Measurements from ENCODE around the gene RFC1.

RFC1 gene

DNA sequence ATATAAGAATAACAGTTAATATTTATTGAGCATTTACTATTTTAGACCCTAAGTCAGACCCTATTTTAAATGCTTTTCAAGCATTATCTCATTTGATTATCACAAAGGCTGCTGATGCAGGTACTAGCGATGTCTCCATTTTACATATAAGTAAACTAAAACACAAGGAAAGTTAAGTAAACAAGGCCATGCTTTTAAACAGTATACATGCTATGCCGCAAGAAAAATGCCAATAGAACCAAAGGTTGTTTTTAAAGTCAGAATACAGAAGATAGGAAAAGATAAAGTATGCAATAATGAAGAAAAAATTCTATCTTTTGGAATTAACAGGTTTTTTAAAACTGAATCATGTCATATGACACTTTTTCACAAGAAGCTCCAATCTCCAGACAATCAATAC is 26.2 kb downstream of the RFC1 start:
- FAIRE-seq (no peak), DNase-seq (ENCODE audit: insufficient read length, low spot score) (no peak)
- TF ChIP-seq POLR2A (IDR thresholded peaks at IDR 0.05; ENCODE audit: low read depth, low read length) = no peak

DNA sequence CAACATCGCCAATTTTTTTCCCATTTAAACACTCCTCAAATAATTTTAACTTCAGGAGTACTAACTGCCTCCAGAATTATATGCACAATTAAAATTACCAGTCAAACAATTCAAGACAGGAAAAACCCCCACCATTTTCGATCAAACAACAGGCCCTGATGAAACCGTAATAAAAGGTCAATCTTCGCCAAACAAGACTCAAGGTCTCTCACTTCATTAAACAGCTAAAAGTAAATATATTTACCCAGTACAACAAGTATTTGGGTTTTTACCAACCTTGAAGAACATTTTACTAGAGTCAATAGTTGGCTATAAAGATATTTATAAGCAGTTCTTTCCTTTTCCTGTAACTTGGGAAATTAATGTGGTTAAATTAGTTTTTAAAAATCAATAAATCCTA is 28.3 kb downstream of the RFC1 start:
- DNase-seq (ENCODE audit: insufficient read length, low spot score) (no peak), FAIRE-seq (no peak)
- no peak for TF ChIP-seq POLR2A (IDR thresholded peaks at IDR 0.05; ENCODE audit: low read depth, low read length)

DNA sequence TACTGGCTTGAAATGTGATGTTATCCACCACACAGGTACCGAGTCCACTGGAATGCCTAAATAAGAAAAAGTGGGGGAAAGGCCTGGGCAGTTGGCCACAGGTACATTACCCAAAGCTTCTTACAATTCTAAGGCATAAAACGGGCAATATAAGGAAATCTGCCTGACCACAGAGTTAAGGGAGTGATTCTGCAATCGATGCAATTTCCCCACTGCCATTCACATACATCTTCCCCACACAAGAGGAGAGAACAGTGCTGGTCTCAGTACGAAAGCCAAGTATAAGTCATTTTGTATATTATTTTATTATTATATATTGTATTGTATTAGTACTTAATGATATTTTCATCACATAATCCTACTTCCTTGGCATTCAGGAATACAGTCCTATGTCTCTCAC is 30.6 kb downstream of the RFC1 start:
- no peak for DNase-seq (ENCODE audit: insufficient read length, low spot score)
- TF ChIP-seq POLR2A (IDR thresholded peaks at IDR 0.05; ENCODE audit: low read depth, low read length) = no peak
- FAIRE-seq = no peak

DNA sequence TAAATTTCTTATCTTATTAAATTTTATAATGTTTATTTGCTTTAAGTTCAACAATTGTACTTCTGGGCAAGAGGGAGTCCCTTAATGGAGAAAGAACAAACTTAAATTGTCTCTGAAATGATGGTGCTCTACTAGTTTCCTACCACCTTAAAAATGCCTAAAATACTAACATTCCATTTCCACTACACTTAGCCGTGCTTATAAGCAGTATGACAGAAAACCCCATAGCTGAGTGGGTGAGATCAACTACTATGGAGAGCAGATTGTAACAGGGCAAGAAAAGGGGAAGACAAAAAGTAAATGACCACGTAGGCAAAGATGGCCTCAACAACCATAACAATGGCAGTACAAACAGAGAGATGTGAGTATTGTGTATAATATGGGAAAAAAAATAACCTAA is 35.0 kb downstream of the RFC1 start:
- FAIRE-seq (no peak), DNase-seq (ENCODE audit: insufficient read length, low spot score) (no peak)
- no peak for TF ChIP-seq POLR2A (IDR thresholded peaks at IDR 0.05; ENCODE audit: low read depth, low read length)

DNA sequence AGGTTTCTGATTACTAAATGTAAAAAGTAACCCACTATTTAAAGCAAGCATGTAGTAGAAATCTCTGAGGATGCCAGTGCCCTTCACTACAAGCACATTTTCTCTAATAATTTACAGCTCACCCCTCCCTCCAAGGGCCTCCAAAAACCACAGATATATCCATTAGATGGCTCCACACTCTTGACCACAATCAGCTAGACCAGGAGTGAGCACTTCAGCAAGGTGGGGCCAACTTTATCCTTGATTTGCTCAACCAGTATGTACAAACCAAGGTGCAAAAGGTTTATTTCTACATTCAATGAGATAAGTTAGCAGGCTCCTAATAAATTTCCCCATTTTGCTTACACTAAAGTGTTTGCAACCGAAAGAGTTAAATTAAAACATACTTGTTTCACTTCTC is 35.8 kb downstream of the RFC1 start:
- TF ChIP-seq POLR2A (IDR thresholded peaks at IDR 0.05; ENCODE audit: low read depth, low read length) = no peak
- DNase-seq (ENCODE audit: insufficient read length, low spot score) (no peak), FAIRE-seq (no peak)

DNA sequence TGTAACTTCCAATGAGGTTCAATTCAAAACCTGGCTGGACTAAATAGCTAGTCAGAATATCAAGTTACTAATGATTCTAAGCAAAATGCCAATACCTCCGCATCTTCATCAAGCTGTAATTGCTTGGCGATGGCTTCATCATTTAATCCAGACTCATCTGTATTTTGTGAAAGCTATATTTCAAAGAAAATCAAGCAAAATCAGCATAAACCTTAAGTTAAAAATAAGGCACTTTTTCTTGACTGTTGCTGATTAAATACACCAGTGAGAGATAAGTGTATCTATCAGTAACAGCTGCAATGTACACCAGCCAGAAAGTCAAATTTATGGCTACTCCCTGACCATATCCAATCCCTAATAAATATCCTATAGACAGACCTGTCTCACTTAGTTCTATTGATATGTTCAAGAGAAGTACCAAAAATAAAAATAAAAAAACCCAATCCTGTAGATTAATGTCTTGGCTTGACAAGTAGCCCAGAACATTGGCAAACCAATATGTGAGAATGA is 39.6 kb downstream of the RFC1 start:
- no peak for DNase-seq (ENCODE audit: insufficient read length, low spot score)
- no peak for FAIRE-seq
- TF ChIP-seq POLR2A (IDR thresholded peaks at IDR 0.05; ENCODE audit: low read depth, low read length) = no peak

DNA sequence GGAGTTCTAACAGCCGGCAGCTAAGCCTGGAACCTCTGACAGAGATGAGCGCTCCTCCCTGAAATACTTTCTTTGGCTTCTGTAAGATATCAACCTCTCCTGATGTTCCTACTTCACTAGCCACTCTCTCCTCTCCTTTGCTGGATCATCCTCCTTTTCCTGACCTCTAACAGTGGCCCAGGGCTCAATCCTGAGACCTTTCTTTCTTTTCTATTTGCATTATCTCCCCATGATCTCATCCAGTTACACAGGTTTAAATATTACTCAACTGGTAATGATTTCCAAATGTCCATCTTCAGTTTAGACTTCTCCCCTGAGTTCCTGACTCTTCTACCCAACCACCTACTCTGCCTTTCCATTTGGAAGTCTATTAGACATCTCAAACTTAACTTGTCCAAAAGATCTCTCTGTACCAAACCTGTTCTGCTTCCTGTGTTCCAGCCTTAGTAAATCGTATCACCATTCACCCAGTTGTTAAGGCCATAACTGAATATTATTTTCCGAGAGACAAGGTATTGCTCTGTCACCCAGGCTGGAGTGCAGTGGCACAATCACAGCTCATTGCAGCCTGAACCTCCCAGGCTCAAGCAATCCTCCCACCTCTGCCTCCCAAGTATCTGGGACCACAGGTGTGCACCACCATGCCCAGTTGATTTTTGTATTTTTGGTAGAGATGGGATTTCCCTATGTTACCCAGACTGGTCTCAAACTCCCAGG is 41.1 kb downstream of the RFC1 start:
- DNase-seq (ENCODE audit: insufficient read length, low spot score) (no peak), FAIRE-seq (no peak)
- TF ChIP-seq POLR2A (IDR thresholded peaks at IDR 0.05; ENCODE audit: low read depth, low read length) = no peak

DNA sequence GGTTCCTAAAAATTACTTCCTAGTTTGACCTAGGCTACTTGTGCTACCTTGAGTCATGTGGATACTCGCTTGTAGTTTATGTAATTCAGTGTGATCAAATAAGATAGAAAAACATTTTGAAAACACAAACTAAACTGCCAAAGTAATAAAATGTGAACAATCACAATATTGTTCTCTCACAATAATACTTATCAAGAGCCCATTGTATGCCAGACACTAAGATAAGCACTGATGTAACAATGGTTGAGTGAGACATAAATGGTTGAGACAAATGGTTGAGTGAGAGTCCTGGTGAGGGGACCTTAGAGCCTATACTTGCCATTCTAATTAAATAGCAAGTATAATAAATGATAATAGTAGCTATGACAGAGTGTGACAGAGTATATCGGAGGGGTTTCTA is 41.7 kb downstream of the RFC1 start:
- TF ChIP-seq POLR2A (IDR thresholded peaks at IDR 0.05; ENCODE audit: low read depth, low read length) = no peak
- FAIRE-seq (no peak), DNase-seq (ENCODE audit: insufficient read length, low spot score) (no peak)

DNA sequence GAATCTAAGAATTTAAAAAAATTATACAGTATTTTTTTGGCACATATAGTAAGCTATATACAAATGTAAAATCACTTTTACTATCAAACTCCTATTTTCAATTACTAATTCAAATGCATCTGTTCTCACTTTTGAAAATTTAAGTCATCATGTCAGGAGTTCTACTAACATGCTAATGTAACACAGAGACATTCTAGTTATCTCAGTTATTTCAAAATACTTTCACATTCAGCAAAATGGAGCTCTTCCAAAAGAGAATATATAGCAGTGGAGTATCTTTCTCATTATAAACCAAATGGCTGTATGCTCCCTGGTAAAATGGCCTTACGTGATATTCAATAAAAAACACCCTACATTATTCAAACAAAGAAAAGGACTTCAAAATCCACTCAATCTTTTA is 42.3 kb downstream of the RFC1 start:
- no peak for TF ChIP-seq POLR2A (IDR thresholded peaks at IDR 0.05; ENCODE audit: low read depth, low read length)
- no peak for FAIRE-seq
- DNase-seq (ENCODE audit: insufficient read length, low spot score) = no peak

DNA sequence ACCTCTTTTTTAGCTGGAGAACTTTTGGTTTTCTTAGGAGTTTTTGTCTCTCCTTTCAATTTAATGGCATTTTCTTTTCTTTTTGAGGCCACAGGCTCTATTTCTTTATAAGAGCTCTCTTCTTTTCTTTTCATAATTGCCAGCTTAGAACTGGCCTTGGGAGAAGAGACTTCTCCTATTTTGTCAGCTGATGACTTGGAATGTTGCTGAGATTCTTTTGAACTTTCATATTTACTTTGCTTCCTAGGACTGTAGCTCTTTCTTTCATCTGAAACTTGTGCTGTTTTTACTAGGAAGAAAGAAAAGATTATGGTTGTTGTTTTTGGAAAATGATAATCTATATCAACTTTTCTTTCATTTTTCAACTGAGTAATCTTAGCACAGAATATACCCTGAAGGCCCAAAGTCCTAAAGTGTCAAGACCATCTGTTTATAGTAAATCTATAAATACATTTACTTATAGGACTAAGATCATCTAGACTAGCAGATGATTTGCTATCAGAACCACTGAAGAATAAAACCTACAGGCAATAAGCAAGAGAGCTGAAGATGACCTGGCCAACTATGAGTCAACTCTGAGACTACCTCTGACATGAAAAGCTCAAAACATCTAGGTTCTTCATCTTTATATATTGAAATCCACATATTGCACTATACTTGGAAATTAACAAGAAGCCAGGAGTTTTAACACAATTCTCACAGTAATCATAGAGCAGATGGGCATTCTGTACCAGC is 45.6 kb downstream of the RFC1 start:
- no peak for FAIRE-seq
- TF ChIP-seq POLR2A (IDR thresholded peaks at IDR 0.05; ENCODE audit: low read depth, low read length) = no peak
- no peak for DNase-seq (ENCODE audit: insufficient read length, low spot score)

DNA sequence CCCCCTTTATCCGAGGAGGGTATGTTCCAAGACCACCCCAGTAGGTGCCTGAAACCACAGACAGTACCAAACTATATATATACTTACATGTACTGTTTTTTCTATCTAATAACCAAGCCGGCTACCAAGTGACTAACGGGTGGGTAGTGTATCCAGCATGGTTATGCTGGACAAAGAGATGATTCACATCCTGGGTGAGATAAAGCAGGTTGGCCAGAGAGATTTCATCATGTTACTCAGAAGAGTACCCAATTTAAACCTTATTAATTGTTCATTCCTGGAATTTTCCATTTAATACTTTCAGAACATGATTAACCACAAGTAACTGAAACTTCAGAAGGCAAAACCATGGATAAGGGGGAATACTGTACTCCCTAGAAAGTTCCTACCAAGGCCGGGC is 46.5 kb downstream of the RFC1 start:
- peak; percentile 35 for DNase-seq (ENCODE audit: insufficient read length, low spot score)
- TF ChIP-seq POLR2A (IDR thresholded peaks at IDR 0.05; ENCODE audit: low read depth, low read length) = no peak
- peak; percentile 88 for FAIRE-seq

DNA sequence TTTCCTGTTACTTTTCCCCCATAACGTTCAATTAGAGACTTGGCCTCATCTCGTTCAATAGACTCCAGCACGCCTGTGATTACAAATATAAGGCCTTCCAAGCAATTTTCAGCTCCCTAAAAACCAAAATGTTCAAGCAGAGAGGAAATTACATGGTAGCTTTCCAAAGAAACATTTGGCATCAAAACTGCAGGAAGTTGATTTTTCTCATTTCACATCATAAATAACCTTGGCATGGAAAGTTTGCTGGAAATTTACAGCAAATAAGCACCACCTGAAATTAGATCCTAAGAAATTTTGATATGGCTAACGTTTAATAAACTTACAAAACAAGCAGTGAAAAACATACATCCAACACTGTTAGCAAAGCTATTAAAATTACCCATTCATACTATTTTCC is 53.3 kb downstream of the RFC1 start:
- no peak for TF ChIP-seq POLR2A (IDR thresholded peaks at IDR 0.05; ENCODE audit: low read depth, low read length)
- FAIRE-seq = no peak
- DNase-seq (ENCODE audit: insufficient read length, low spot score) = no peak

DNA sequence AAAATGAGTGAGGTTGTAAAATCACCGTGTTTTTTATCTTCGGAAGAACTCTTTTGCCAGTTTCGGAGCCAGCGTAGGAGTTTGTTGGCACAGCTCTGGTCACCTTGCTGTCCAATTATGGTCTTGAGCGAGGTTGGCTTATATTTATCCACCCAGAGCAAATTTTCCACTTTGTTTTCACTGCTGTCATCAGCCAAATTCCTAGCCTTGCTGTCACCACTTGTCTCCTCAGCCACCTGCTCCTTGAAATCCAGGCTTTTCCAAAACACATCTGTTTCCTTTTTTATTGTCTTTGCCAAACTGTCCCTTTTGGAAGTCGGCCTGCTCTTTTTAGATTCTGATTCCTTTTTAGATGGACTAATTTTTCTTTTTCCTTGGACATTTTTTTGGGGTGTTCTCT is 57.6 kb downstream of the RFC1 start:
- DNase-seq (ENCODE audit: insufficient read length, low spot score) (no peak), FAIRE-seq (no peak)
- TF ChIP-seq POLR2A (IDR thresholded peaks at IDR 0.05; ENCODE audit: low read depth, low read length) = no peak

DNA sequence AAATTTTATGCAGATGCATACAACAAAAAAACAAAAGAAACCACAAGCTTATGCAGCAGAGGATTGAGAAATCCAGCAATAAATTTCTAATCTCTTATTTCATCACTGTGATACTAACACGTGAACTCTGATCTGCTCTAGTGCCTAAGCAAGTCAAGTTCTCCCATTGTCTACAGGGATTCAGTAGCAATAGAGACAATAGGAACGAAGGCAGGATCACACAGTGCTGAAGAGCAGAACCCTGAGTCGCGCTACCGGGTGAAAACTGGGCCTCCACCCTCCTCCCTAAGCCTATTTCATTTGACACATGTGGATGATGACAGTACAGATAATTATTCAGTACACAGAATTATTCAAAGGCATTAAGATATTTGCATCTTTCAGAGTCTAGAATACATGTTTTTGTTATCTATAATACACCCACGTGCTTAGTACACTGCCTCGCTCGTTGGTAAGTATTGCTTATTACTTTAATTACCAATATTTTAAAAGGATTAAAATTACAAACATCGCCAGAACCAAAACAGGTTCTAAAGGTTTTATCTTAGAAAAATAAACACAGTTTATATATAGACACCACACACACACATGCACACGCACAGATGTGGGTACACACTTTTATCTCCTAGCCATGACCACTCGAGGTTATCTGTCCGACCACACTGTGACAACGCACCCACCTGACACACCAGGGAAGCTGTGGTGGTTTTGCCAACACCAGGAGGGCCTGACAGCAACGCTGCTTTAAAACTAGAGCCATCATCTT is 60.1 kb downstream of the RFC1 start:
- no peak for DNase-seq (ENCODE audit: insufficient read length, low spot score)
- no peak for TF ChIP-seq POLR2A (IDR thresholded peaks at IDR 0.05; ENCODE audit: low read depth, low read length)
- no peak for FAIRE-seq
